ENCODE results near the gene ERC1. TPM values are rescaled to one million over a fixed set of nuclear protein-coding genes. Genes with fewer than 3 reads are reported as not detected.

ERC1 gene
- total and polyA plus RNA-seq, 9 of the 15 experiments (the other 6 are each of a cell fraction or from before 2014, with no cell fraction given), result 0.74 to 11.8 (median 4.8) TPM

DNA sequence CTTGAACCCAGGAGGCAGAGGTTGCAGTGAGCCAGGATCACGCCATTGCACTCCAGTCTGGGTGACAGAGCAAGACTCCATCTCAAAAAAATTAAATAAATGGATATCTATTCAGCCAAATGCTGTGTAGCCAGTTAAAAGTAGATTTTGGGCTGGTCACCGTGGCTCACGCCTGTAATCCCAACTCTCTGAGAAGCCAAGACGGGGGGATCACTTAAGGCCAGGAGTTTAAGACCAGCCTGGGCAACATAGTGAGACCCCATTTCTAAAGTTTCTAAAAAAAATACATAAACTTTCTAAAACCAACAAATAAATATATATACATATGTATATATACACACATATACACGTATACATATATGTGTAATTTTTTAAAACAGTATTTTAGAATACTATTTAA is 414.6 kb downstream of the ERC1 start:
- FAIRE-seq (no peak), ATAC-seq (no peak), DNase-seq (ENCODE audit: extremely low read depth in 1 of 4, low spot score in 3 of 4) (no peak)
- POLR2A ChIA-PET, result no interaction called here
- WGBS (ENCODE audit: insufficient coverage, low coverage, missing lambda C conversion rate), result 79% methylated on average over 4 of the region's 5 CpGs
- no peaks in the 10 kb centered on the region for H3K79me2 ChIP-seq (ENCODE audit: control insufficient read depth, insufficient read depth, low read length)
- CTCF ChIA-PET (ENCODE audit: low intra/inter-chr PET ratio), result no interaction called here
- in situ Hi-C loops (cut with MboI) (no loop called here), intact Hi-C loops (cut with micrococcal nuclease) (no loop called here)
- H3K4me1 ChIP-seq (replicated peaks in 1 of 2; ENCODE audit: control insufficient read depth in 2 of 2, insufficient read depth in 2 of 2, low read length in 2 of 2), result peaks cover 0 to 4% of the 10 kb centered on the region in 2 experiments; a peak in 2 of 5 replicates
- no peak overlapping the region for H3K4me2 ChIP-seq (ENCODE audit: insufficient read depth, low read length)
- TF ChIP-seq CBFA2T2 (conservative IDR thresholded peaks at IDR 0.05) (no peak), ASH1L (IDR thresholded peaks at IDR 0.05; ENCODE audit: borderline replicate concordance, low read depth, partially characterized antibody) (no peak), ZNF121 (CRISPR knock-in tag; conservative IDR thresholded peaks at IDR 0.05) (peak; percentile 54), SP1 (CRISPR knock-in tag; IDR thresholded peaks at IDR 0.05) (no peak)
- H2AFZ ChIP-seq (ENCODE audit: low read depth, low read length), result no peak overlapping the region
- H3K9me1 ChIP-seq (ENCODE audit: control insufficient read depth, insufficient read depth, low read length), result no peaks in the 10 kb centered on the region
- H4K20me1 ChIP-seq (replicated peaks; ENCODE audit: control insufficient read depth, insufficient read depth, low read length), result no peaks in the 10 kb centered on the region
- no peaks in the 10 kb centered on the region for H3K27me3 ChIP-seq (ENCODE audit: control insufficient read depth in 2 of 2, insufficient read depth in 2 of 2, low read length in 2 of 2)
- BruUV-seq (replicated peaks), result no TSS peak
- no peak overlapping the region for H3K9ac ChIP-seq (ENCODE audit: insufficient read depth in 1 of 2, low read depth in 2 of 2, low read length in 2 of 2)
- H3K36me3 ChIP-seq (ENCODE audit: control insufficient read depth, insufficient read depth, low read length), result no peaks in the 10 kb centered on the region
- H3K9me3 ChIP-seq (replicated peaks; ENCODE audit: control insufficient read depth, insufficient read depth, low read depth, low read length), result no peaks in the 10 kb centered on the region
- H3K4me3 ChIP-seq, result no peak overlapping the region
- no peak overlapping the region for H3K27ac ChIP-seq (ENCODE audit: extremely low read depth, low read depth, low read length)

DNA sequence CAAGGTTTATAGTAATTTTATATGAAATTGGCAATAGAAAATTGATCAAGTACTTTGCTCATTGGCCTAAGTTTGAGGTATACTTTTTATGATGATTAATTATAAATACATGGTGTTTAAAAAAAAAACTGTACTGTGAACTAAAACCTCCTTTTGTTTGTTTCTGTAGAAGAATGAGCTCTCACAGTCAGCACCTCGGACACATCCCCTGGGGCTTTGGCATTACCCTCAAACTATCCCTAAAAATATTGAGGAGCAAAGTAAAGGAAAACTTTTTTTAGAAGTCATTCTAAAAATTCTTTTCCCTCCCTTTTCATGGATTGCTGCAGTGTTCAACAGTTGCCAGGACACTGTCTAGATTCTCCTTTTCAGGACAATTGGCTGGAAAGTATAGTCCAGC is 419.8 kb downstream of the ERC1 start:
- Histone ChIP-seq H3K9me1 (ENCODE audit: control insufficient read depth, insufficient read depth, low read length) (no peaks in the 10 kb centered on the region), H3K36me3 (ENCODE audit: control insufficient read depth, insufficient read depth, low read length) (no peaks in the 10 kb centered on the region), H3K27me3 (ENCODE audit: control insufficient read depth in 2 of 2, insufficient read depth in 2 of 2, low read length in 2 of 2) (no peaks in the 10 kb centered on the region), H3K9me3 (replicated peaks; ENCODE audit: control insufficient read depth, insufficient read depth, low read depth, low read length) (no peaks in the 10 kb centered on the region), H3K79me2 (ENCODE audit: control insufficient read depth, insufficient read depth, low read length) (no peaks in the 10 kb centered on the region), H3K27ac (ENCODE audit: extremely low read depth, low read depth, low read length) (no peak overlapping the region), H4K20me1 (replicated peaks; ENCODE audit: control insufficient read depth, insufficient read depth, low read length) (no peaks in the 10 kb centered on the region), H3K9ac (ENCODE audit: insufficient read depth in 1 of 2, low read depth in 2 of 2, low read length in 2 of 2) (no peak overlapping the region), H2AFZ (ENCODE audit: low read depth, low read length) (no peak overlapping the region), H3K4me3 (no peak overlapping the region), H3K4me1 (replicated peaks in 1 of 2; ENCODE audit: control insufficient read depth in 2 of 2, insufficient read depth in 2 of 2, low read length in 2 of 2) (no peaks in the 10 kb centered on the region; a peak in 1 of 5 replicates), H3K4me2 (ENCODE audit: insufficient read depth, low read length) (no peak overlapping the region)
- ATAC-seq (no peak), FAIRE-seq (no peak), DNase-seq (ENCODE audit: extremely low read depth in 1 of 4, low spot score in 3 of 4) (no peak)
- POLR2A ChIA-PET, result no interaction called here
- CTCF ChIA-PET (ENCODE audit: low intra/inter-chr PET ratio), result no interaction called here
- WGBS (ENCODE audit: insufficient coverage, low coverage, missing lambda C conversion rate), result 88% methylated on average over 1 of the region's 1 CpG
- intact Hi-C loops (cut with micrococcal nuclease), result no loop called here
- in situ Hi-C loops (cut with MboI), result no loop called here
- no peak for TF ChIP-seq GATAD2A (IDR thresholded peaks at IDR 0.05)
- TF ChIP-seq, protein P1, sequence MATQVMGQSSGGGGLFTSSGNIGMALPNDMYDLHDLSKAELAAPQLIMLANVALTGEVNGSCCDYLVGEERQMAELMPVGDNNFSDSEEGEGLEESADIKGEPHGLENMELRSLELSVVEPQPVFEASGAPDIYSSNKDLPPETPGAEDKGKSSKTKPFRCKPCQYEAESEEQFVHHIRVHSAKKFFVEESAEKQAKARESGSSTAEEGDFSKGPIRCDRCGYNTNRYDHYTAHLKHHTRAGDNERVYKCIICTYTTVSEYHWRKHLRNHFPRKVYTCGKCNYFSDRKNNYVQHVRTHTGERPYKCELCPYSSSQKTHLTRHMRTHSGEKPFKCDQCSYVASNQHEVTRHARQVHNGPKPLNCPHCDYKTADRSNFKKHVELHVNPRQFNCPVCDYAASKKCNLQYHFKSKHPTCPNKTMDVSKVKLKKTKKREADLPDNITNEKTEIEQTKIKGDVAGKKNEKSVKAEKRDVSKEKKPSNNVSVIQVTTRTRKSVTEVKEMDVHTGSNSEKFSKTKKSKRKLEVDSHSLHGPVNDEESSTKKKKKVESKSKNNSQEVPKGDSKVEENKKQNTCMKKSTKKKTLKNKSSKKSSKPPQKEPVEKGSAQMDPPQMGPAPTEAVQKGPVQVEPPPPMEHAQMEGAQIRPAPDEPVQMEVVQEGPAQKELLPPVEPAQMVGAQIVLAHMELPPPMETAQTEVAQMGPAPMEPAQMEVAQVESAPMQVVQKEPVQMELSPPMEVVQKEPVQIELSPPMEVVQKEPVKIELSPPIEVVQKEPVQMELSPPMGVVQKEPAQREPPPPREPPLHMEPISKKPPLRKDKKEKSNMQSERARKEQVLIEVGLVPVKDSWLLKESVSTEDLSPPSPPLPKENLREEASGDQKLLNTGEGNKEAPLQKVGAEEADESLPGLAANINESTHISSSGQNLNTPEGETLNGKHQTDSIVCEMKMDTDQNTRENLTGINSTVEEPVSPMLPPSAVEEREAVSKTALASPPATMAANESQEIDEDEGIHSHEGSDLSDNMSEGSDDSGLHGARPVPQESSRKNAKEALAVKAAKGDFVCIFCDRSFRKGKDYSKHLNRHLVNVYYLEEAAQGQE (IDR thresholded peaks at IDR 0.05; ENCODE audit: borderline replicate concordance), result peak; percentile 30; the same call in 1 of the 2 replicates
- TF ChIP-seq, protein P1 (CRISPR knock-in tag; IDR thresholded peaks at IDR 0.05; ENCODE audit: low read depth), result no peak
- BruUV-seq (replicated peaks), result no TSS peak

Data from K562 (cell line).